Hepatocyte (in vitro differentiated cells): ENCODE results near the gene SMC6.

Experiments
- EZH2 ChIP-seq: fragments of 200-600 bp; sonication (generic); IDR thresholded peaks from 2 replicates; pipeline ENCODE4 v1.6.1; 2016; ENCODE audit warnings: antibody characterized with exemption, mild to moderate bottlenecking, borderline replicate concordance
- TF ChIP-seq, protein P1 (sequence below): fragments of 200-600 bp; sonication (generic); IDR thresholded peaks from 2 replicates; pipeline ENCODE4 v1.5.1; 2016; ENCODE audit warnings: antibody characterized with exemption, mild to moderate bottlenecking; ENCODE audit not compliant: poor library complexity

DNA sequence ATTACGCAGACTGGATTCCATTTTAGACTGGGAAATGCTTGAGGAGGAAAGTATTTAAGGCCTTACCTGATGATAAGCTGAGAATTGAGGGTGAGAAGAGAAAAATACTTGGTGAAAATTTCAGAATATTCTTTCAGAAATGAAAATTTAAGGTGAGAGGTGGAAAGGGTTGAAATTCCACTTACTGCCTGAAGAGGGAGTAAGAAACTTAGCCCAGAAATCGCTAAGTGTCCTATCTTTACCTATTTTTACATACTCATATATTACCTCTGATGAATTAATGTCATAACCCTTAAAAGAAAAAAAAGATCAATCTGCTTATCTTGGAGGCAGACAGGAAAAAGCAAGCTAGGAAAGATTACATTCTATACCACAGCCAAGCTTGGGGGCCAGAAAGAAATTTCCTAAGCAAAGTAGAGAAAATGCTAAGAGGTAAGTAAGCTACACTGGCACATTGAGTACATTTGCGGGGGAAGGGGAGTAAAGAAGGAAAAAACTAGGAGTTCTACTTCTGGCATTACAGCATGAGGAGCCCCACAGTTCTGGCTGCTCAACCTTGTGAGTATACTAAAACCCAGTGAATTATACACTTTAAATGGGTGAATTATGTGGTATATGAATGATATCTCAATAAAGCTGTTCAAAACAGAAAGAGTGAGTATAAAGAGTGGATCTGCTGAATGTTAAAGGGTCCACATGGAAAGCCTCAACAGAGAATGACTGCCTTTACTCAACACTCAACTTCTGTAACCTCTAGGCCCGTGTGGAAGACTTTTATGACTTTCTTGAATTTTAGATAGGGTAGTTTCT, 33.8 kb downstream of the SMC6 start:
- TF ChIP-seq, protein P1, sequence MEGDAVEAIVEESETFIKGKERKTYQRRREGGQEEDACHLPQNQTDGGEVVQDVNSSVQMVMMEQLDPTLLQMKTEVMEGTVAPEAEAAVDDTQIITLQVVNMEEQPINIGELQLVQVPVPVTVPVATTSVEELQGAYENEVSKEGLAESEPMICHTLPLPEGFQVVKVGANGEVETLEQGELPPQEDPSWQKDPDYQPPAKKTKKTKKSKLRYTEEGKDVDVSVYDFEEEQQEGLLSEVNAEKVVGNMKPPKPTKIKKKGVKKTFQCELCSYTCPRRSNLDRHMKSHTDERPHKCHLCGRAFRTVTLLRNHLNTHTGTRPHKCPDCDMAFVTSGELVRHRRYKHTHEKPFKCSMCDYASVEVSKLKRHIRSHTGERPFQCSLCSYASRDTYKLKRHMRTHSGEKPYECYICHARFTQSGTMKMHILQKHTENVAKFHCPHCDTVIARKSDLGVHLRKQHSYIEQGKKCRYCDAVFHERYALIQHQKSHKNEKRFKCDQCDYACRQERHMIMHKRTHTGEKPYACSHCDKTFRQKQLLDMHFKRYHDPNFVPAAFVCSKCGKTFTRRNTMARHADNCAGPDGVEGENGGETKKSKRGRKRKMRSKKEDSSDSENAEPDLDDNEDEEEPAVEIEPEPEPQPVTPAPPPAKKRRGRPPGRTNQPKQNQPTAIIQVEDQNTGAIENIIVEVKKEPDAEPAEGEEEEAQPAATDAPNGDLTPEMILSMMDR = peak; percentile 77
- no peak for TF ChIP-seq EZH2
